CD4-positive, alpha-beta T cell treated with Interleukin-12 subunit alpha and Interleukin-12 subunit beta, for 1 hour (primary cell): ENCODE results near the gene MEDAG.

ENCODE experiments used
- DNase-seq: peaks from one replicate; pipeline ENCODE4 v3.0.0-alpha.2; 2020

Gene MEDAG

GRCh38 chr13:30873499-30873898 lies 32.6 kb upstream of the MEDAG start:
- DNase-seq, result no peak

GRCh38 chr13:30874111-30874510 lies 32.0 kb upstream of the MEDAG start:
- DNase-seq, result no peak

GRCh38 chr13:30874561-30874960 lies 31.5 kb upstream of the MEDAG start:
- no peak for DNase-seq

- DNase-seq, result no peak
These were observed 28.7 kb upstream of the MEDAG start for GRCh38 chr13:30877335-30877734.

GRCh38 chr13:30880151-30880855 lies 25.8 kb upstream of the MEDAG start:
- no peak for DNase-seq

GRCh38 chr13:30880856-30881155 lies 25.3 kb upstream of the MEDAG start:
- DNase-seq, result no peak

- DNase-seq, result no peak
These were observed 24.9 kb upstream of the MEDAG start for GRCh38 chr13:30881191-30881651.

GRCh38 chr13:30882026-30882850 lies 23.8 kb upstream of the MEDAG start:
- DNase-seq, result no peak

- no peak for DNase-seq
These were observed 22.9 kb upstream of the MEDAG start for GRCh38 chr13:30882996-30883766.

- DNase-seq, result no peak
These were observed 21.5 kb upstream of the MEDAG start for GRCh38 chr13:30884543-30884942.

- no peak for DNase-seq
These were observed 16.8 kb upstream of the MEDAG start for GRCh38 chr13:30889196-30889690.

GRCh38 chr13:30892966-30893365 lies 13.1 kb upstream of the MEDAG start:
- no peak for DNase-seq

- DNase-seq, result no peak
These were observed 10.3 kb upstream of the MEDAG start for GRCh38 chr13:30895773-30896172.

- no peak for DNase-seq
These were observed 8.0 kb upstream of the MEDAG start for GRCh38 chr13:30898070-30898469.

- DNase-seq, result no peak
These were observed 7.3 kb upstream of the MEDAG start for GRCh38 chr13:30898678-30899241.

- no peak for DNase-seq
These were observed 5.6 kb upstream of the MEDAG start for GRCh38 chr13:30900436-30900835.

GRCh38 chr13:30900952-30901749 lies 4.9 kb upstream of the MEDAG start:
- DNase-seq, result no peak

GRCh38 chr13:30904043-30904442 lies 2.0 kb upstream of the MEDAG start:
- no peak for DNase-seq

- DNase-seq, result no peak
These were observed 460 bp downstream of the MEDAG start for GRCh38 chr13:30906411-30907051.

GRCh38 chr13:30907121-30907861 lies 1.2 kb downstream of the MEDAG start:
- no peak for DNase-seq

- no peak for DNase-seq
These were observed 2.4 kb downstream of the MEDAG start for GRCh38 chr13:30908416-30908980.
